Vagina (tissue), 2 donors: Measurements from ENCODE around the gene ELMO2.

Experiments used
- CTCF ChIP-seq, 3 experiments: fragments of 450-650 bp in 2 of 3; fragments of 200-600 bp in 1 of 3; sonication (generic) in 1 of 3; IDR thresholded peaks; one replicate each; pipeline ENCODE4 v1.5.1; 2017 to 2019; ENCODE audit warnings: antibody characterized with exemption in 3 of 3, mild to moderate bottlenecking in 2 of 3, moderate library complexity in 2 of 3
- POLR2AphosphoS5 ChIP-seq, 2 donors: sonication (generic); formaldehyde crosslinking; IDR thresholded peaks; one replicate each; pipeline ENCODE4 v1.9.0; 2017; ENCODE audit warnings: antibody characterized with exemption in 2 of 2, mild to moderate bottlenecking in 2 of 2, low read depth in 1 of 2; ENCODE audit not compliant: insufficient read depth in 1 of 2

GRCh38 chr20:46411637-46412036, 5.2 kb upstream of the ELMO2 start:
- TF ChIP-seq CTCF (IDR thresholded peaks at IDR 0.05), result no peak
- TF ChIP-seq POLR2AphosphoS5 (IDR thresholded peaks at IDR 0.05; ENCODE audit: insufficient read depth in 1 of 2, low read depth in 1 of 2), result no peak
